KMS-11 (cell line): ENCODE measurements around the gene RBM10.

ENCODE experiments used
- H2AFZ ChIP-seq: fragments of 200-600 bp; sonication (generic); 2 replicates; pipeline ENCODE4 v1.6.1; 2016; ENCODE audit warnings: antibody characterized with exemption, mixed run types, low read depth
- H3K27ac ChIP-seq: fragments of 200-600 bp; sonication (generic); 2 replicates; pipeline ENCODE4 v1.6.1; 2016; ENCODE audit warnings: mild to moderate bottlenecking, mixed run types
- H3K27me3 ChIP-seq: fragments of 200-600 bp; sonication (generic); 2 replicates; pipeline ENCODE4 v1.6.1; 2017; ENCODE audit warnings: mild to moderate bottlenecking, low read depth, mixed run types, moderate library complexity; ENCODE audit not compliant: insufficient read depth
- H3K36me3 ChIP-seq: fragments of 200-600 bp; sonication (generic); 2 replicates; pipeline ENCODE4 v1.6.1; 2017; ENCODE audit warnings: mild to moderate bottlenecking, mixed run types; ENCODE audit not compliant: insufficient read depth
- H3K4me1 ChIP-seq: fragments of 200-600 bp; sonication (generic); 2 replicates; pipeline ENCODE4 v1.6.1; 2016; ENCODE audit warnings: mild to moderate bottlenecking, low read depth, mixed run types; ENCODE audit not compliant: poor library complexity, severe bottlenecking
- H3K4me2 ChIP-seq: fragments of 200-600 bp; sonication (generic); 2 replicates; pipeline ENCODE4 v1.7.0; 2016; ENCODE audit warnings: mild to moderate bottlenecking, mixed run types
- H3K4me3 ChIP-seq: fragments of 200-600 bp; sonication (generic); IDR thresholded peaks from 2 replicates; pipeline ENCODE4 v1.6.1; 2017; ENCODE audit warnings: low read depth, low read length, mixed read lengths; ENCODE audit not compliant: insufficient read depth
- H3K79me2 ChIP-seq: fragments of 200-600 bp; sonication (generic); 2 replicates; pipeline ENCODE4 v1.6.1; 2016; ENCODE audit warnings: low read depth, mixed run types; ENCODE audit not compliant: insufficient read depth
- H3K9ac ChIP-seq: fragments of 200-600 bp; sonication (generic); 2 replicates; pipeline ENCODE4 v1.6.1; 2016; ENCODE audit warnings: mild to moderate bottlenecking, mixed run types
- H4K20me1 ChIP-seq: fragments of 200-600 bp; sonication (generic); 2 replicates; pipeline ENCODE4 v1.6.1; 2016; ENCODE audit warnings: mild to moderate bottlenecking, mixed run types; ENCODE audit not compliant: insufficient read depth
- TF ChIP-seq, protein P1 (sequence below): fragments of 200-600 bp; sonication (generic); conservative IDR thresholded peaks from 2 replicates; pipeline ENCODE4 v1.6.1; 2017; ENCODE audit warnings: low read depth, mild to moderate bottlenecking, antibody characterized with exemption, low read length, moderate library complexity, mixed read lengths

Gene RBM10

DNA sequence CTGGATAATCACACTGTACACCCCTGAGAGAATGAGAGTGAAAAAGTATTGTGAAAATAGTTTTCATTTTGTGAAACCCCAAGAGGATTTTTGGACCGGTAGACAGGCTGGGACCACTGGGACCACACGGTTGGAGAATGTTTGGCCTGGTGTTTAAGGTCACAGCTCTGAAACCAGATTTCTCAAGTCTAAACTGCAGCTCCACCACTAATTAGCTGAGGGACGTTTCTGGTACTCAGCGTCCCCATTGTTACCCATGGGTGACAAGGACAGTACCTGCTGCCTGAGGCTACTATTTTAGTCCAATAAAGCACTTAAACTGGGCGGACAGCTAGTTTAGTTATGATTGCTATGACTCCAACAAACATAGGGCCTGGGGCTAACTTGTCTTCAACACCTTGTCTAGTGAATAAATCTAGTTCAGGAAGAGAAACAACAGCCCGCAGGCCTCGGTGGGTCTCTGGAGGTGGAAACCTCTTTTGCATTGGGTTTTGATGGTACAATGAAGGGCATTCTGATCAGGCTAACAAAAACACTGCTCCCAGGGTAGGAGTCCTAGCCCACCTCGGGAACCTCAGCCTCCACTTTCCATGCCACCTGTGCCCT is 87.3 kb downstream of the RBM10 start:
- no peaks in the 10 kb centered on the region for H3K27me3 ChIP-seq
- H3K9ac ChIP-seq, result peak overlapping the region; percentile 99
- TF ChIP-seq, protein P1, sequence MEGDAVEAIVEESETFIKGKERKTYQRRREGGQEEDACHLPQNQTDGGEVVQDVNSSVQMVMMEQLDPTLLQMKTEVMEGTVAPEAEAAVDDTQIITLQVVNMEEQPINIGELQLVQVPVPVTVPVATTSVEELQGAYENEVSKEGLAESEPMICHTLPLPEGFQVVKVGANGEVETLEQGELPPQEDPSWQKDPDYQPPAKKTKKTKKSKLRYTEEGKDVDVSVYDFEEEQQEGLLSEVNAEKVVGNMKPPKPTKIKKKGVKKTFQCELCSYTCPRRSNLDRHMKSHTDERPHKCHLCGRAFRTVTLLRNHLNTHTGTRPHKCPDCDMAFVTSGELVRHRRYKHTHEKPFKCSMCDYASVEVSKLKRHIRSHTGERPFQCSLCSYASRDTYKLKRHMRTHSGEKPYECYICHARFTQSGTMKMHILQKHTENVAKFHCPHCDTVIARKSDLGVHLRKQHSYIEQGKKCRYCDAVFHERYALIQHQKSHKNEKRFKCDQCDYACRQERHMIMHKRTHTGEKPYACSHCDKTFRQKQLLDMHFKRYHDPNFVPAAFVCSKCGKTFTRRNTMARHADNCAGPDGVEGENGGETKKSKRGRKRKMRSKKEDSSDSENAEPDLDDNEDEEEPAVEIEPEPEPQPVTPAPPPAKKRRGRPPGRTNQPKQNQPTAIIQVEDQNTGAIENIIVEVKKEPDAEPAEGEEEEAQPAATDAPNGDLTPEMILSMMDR, result no peak
- peak overlapping the region; percentile 98 for H3K27ac ChIP-seq
- H3K4me3 ChIP-seq, result no peak overlapping the region
- H2AFZ ChIP-seq, result peak overlapping the region; percentile 48
- H3K4me2 ChIP-seq, result peak overlapping the region; percentile 84
- no peaks in the 10 kb centered on the region for H3K36me3 ChIP-seq
- peaks cover 19% of the 10 kb centered on the region for H3K4me1 ChIP-seq
- no peaks in the 10 kb centered on the region for H4K20me1 ChIP-seq
- peaks cover 13% of the 10 kb centered on the region; the same call in 1 of the 2 replicates for H3K79me2 ChIP-seq

DNA sequence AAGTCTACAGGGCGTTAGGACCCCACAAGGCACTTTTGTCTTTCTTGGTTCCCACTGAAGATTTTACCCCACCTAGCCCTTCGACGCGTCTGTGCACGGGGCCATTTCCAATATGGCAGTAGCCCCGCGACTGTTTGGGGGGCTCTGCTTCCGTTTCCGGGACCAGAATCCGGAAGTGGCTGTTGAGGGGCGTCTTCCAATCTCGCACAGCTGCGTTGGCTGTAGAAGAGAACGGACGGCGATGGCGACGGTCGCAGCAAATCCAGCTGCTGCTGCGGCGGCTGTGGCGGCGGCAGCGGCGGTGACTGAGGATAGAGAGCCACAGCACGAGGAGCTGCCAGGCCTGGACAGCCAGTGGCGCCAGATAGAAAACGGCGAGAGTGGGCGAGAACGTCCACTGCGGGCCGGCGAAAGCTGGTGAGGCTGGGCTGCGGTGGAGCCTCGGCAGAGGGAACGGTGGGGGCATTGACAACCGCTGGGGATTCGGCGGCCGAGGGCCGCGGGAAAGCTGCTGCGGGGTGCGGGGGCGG is 87.8 kb downstream of the RBM10 start, which contains the start of gene USP11:
TSS of gene USP11 (plus strand) at position 207 of the 530 bp plus-strand sequence. CDS start at position 242, 35 bp downstream.
- Histone ChIP-seq H3K4me1 (peaks cover 19% of the 10 kb centered on the region), H3K9ac (peak within 1 kb of the TSS; percentile 99), H3K4me3 (no peak within 1 kb of the TSS), H3K27me3 (no peaks in the 10 kb centered on the region), H3K79me2 (peaks cover 13% of the 10 kb centered on the region; the same call in 1 of the 2 replicates), H3K27ac (peak within 1 kb of the TSS; percentile 98), H3K4me2 (peak within 1 kb of the TSS; percentile 84), H4K20me1 (no peaks in the 10 kb centered on the region), H3K36me3 (no peaks in the 10 kb centered on the region), H2AFZ (peak within 1 kb of the TSS; percentile 62)
- TF ChIP-seq, protein P1, result no peak

DNA sequence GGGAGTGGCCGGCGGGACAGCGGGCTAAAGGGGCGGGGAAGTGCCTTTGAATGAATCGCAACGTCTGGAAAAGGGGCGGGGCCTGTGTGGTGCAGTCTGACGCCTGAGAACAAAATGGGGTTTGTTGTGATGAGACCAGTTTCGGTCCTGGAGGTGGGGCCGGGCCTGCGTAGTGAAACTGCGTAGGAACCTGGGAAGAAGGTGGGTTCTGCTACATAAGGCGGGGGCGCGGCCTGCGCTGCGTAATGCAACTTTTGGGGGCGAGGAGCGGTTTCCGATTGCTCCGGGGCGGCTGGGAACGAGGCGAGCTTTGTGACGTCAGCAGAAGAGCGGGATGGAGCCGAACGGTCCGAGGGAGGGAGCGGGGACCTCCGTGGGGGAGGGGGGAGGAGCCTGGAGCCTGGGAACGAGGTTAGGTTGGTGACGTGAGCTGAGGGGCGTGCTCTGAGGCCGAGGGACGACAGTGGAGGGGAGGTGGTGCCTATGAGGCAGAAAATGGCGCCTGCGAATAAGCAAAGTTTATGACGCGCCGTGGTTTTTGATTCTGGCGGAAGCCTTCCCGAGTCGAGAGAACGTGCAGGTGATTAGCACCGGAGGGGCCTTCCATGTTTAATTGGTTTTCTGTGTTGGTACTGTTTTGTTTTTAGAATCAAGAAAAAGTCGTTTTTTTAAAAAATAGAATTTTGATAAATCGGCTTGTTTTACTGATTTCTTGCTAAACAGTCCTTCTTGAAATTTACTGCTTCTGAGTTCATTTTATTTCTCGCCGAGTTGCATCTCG is 88.5 kb downstream of the RBM10 start:
- Histone ChIP-seq H3K9ac (peak overlapping the region; percentile 99), H2AFZ (peak overlapping the region; percentile 62), H3K4me2 (peak overlapping the region; percentile 74), H3K27ac (peak overlapping the region; percentile 98), H3K79me2 (peaks cover 13% of the 10 kb centered on the region; the same call in 1 of the 2 replicates), H3K4me1 (peaks cover 19% of the 10 kb centered on the region), H3K4me3 (no peak overlapping the region), H4K20me1 (no peaks in the 10 kb centered on the region), H3K36me3 (no peaks in the 10 kb centered on the region), H3K27me3 (no peaks in the 10 kb centered on the region)
- TF ChIP-seq, protein P1, result no peak

DNA sequence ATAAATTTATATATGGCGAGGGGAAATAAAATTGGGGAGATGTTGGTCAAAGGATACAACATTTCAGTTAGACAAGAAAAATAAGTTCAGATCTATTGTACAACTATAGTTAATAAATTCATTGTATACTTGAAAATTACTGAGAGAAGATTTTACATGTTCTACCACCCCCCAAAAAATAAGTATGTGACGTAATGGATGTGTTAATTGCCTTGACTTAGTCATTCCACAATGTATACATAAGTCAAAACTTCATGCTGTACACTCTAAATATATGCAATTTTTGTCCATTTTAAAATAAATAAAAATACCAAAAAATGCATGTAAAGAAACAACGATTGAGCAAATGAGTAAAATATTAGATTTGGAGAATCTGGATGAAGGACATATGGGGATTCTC is 89.6 kb downstream of the RBM10 start:
- peaks cover 13% of the 10 kb centered on the region; the same call in 1 of the 2 replicates for H3K79me2 ChIP-seq
- no peak overlapping the region for H2AFZ ChIP-seq
- TF ChIP-seq, protein P1, result no peak
- peaks cover 19% of the 10 kb centered on the region for H3K4me1 ChIP-seq
- no peaks in the 10 kb centered on the region for H4K20me1 ChIP-seq
- no peaks in the 10 kb centered on the region for H3K27me3 ChIP-seq
- no peaks in the 10 kb centered on the region for H3K36me3 ChIP-seq
- H3K4me3 ChIP-seq, result no peak overlapping the region
- H3K27ac ChIP-seq, result peak overlapping the region; percentile 98; the same call in 1 of the 2 replicates
- H3K4me2 ChIP-seq, result peak overlapping the region; percentile 74
- H3K9ac ChIP-seq, result peak overlapping the region; percentile 99
